ENCODE data around the gene GNL3L.

The GNL3L gene

DNA sequence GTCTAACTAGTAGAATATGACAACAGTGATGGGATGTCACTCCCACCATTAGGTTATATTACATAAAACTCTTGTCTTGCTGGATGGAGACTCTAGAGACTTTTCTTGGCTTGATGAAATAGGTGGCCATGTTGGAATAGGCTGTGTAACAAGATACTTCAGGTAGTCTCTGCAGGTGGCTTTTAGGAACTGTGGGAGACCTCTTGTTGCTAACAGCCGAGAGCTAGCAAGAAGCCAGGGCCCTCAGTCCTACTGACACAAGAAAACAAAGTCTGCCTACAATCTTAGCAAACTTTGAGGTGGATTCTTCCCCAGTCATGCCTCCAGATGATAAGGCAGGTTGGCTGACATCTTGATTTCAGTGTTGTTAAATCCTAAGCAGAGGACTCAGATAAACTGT, 72.5 kb downstream of the GNL3L start (continued):
- TF ChIP-seq, protein P1, sequence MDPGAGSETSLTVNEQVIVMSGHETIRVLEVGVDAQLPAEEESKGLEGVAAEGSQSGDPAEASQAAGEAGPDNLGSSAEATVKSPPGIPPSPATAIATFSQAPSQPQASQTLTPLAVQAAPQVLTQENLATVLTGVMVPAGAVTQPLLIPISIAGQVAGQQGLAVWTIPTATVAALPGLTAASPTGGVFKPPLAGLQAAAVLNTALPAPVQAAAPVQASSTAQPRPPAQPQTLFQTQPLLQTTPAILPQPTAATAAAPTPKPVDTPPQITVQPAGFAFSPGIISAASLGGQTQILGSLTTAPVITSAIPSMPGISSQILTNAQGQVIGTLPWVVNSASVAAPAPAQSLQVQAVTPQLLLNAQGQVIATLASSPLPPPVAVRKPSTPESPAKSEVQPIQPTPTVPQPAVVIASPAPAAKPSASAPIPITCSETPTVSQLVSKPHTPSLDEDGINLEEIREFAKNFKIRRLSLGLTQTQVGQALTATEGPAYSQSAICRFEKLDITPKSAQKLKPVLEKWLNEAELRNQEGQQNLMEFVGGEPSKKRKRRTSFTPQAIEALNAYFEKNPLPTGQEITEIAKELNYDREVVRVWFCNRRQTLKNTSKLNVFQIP (CRISPR knock-in tag; IDR thresholded peaks at IDR 0.05; ENCODE audit: borderline replicate concordance, low read depth), result no peak
- TF ChIP-seq GLIS3 (CRISPR knock-in tag; IDR thresholded peaks at IDR 0.05) (no peak), ESRRG (CRISPR knock-in tag; IDR thresholded peaks at IDR 0.05) (no peak), ZNF70 (CRISPR knock-in tag; IDR thresholded peaks at IDR 0.05) (no peak), TOX (CRISPR knock-in tag; IDR thresholded peaks at IDR 0.05; ENCODE audit: borderline replicate concordance) (no peak), BACH2 (CRISPR knock-in tag; IDR thresholded peaks at IDR 0.05; ENCODE audit: borderline replicate concordance) (no peak), ARNTL (CRISPR knock-in tag; IDR thresholded peaks at IDR 0.05; ENCODE audit: borderline replicate concordance, low read depth) (no peak), OSR1 (CRISPR knock-in tag; IDR thresholded peaks at IDR 0.05) (no peak), CSDC2 (CRISPR knock-in tag; IDR thresholded peaks at IDR 0.05) (no peak), ZNF8 (CRISPR knock-in tag; IDR thresholded peaks at IDR 0.05) (no peak)
- TF ChIP-seq, protein P2, sequence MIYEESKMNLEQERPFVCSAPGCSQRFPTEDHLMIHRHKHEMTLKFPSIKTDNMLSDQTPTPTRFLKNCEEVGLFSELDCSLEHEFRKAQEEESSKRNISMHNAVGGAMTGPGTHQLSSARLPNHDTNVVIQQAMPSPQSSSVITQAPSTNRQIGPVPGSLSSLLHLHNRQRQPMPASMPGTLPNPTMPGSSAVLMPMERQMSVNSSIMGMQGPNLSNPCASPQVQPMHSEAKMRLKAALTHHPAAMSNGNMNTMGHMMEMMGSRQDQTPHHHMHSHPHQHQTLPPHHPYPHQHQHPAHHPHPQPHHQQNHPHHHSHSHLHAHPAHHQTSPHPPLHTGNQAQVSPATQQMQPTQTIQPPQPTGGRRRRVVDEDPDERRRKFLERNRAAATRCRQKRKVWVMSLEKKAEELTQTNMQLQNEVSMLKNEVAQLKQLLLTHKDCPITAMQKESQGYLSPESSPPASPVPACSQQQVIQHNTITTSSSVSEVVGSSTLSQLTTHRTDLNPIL (CRISPR knock-in tag; IDR thresholded peaks at IDR 0.05; ENCODE audit: low read depth), result no peak
